Hematopoietic multipotent progenitor cell (in vitro differentiated cells): ENCODE measurements around the gene VPS37C. TPM values are rescaled to one million over a fixed set of nuclear protein-coding genes. Genes with fewer than 3 reads are reported as not detected.
"Not testable (repeated sequence)": the region's sequence is repeated elsewhere in the genome, so short reads cannot be mapped to it uniquely, and the experiment has no call there.

Source experiments
- DNase-seq, 3 donors: peaks; one replicate each; pipeline ENCODE4 v3.0.0-alpha.2; 2011 to 2015; ENCODE audit warnings: low read depth in 2 of 3, low spot score in 2 of 3
- total RNA-seq: library from RNA; depleted of rRNA; stranded (reverse); fragments of >200 nt; gene quantifications from one replicate; pipeline ENCODE4 v1.2.3, GENCODE V29; 2012

The VPS37C gene
- total RNA-seq, 1 donor: 6.7 TPM

DNA sequence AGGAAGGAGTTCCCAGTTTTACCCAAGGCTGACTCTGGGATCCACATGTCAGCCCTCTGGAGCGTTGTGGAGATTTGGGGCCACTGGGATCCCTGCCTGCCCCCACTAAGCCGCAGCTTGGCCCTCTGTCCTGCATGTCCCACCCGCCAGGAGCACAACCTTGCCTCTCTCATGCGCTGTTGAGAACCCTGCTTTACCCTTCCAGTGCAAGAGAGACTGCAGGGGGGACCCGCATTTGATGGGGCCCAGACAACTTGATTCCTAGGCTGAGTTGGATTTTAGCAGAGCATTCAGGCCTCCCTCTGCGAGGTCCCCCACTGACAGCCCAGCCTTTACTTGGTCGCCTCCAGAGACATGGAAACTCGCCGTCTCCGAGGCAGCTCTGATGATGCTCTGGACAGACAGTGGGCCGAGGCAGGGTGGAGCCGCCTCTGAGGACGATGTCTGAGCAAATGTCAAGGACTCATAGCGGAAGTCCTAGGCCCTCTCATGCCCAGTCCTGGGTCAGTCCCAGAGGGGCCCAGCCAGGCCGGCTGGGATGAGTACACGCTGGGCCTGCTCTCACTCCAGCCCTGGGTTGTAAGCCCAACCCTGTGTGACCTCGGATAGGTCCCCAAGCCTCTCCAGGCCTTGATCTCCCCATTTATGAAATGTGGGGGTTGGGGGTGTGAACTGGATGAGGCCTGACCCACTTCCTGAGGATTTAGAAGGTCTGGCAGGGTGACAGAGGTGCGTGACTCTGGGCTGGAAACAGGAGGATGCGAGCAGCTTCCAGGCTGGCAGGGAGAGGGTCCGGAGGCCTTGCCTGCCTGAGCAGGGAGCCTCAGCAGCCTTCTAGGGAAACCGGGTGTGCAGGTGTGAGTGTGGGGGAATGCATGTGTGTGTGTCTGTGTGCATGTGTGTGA, 58.3 kb downstream of the VPS37C start:
- DNase-seq: no peak

GRCh38 chr11:61098778-61099177, 62.4 kb downstream of the VPS37C start:
- DNase-seq: no peak

GRCh38 chr11:61098261-61098660, 63.0 kb downstream of the VPS37C start:
- not testable (repeated sequence) for DNase-seq

DNA sequence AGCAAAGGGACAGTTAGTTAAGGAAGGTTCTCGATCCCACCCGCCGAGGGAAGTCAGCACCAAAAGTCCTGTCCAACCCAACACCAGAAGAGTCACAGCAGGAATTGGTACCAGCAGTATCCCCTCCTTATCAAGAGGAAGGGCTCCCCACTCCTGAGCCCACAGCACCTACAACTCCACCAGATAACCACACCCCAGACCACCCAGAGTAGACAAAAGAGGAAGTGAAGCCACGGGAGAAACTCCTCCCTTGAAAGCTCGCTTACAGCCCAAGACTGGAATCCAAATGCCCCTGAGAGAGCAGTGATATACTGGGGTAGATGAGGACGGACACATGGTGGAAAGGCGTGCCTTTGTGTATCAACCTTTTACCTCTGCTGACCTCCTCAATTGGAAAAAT, 66.2 kb downstream of the VPS37C start:
- peak in 2 of 3 donors; percentile 51 to 83 for DNase-seq

DNA sequence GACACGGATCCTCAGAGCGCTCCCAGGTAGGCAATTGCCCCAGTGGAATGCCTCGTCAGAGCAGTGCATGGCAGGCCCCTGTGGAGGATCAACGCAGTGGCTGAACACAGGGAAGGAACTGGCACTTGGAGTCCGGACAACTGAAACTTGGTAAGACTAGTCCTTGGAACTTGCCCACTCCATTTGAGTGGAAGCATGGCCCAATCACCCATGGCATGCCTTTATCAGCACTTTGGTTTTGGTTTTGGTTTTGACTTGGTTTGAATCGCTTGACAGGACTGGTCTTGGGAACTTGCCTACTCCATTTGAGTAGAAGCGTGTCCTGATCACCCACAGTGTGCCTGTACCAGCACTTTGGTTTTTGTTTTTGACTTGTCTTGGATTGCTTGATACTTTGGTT, 67.1 kb downstream of the VPS37C start:
- DNase-seq: not testable (repeated sequence)

DNA sequence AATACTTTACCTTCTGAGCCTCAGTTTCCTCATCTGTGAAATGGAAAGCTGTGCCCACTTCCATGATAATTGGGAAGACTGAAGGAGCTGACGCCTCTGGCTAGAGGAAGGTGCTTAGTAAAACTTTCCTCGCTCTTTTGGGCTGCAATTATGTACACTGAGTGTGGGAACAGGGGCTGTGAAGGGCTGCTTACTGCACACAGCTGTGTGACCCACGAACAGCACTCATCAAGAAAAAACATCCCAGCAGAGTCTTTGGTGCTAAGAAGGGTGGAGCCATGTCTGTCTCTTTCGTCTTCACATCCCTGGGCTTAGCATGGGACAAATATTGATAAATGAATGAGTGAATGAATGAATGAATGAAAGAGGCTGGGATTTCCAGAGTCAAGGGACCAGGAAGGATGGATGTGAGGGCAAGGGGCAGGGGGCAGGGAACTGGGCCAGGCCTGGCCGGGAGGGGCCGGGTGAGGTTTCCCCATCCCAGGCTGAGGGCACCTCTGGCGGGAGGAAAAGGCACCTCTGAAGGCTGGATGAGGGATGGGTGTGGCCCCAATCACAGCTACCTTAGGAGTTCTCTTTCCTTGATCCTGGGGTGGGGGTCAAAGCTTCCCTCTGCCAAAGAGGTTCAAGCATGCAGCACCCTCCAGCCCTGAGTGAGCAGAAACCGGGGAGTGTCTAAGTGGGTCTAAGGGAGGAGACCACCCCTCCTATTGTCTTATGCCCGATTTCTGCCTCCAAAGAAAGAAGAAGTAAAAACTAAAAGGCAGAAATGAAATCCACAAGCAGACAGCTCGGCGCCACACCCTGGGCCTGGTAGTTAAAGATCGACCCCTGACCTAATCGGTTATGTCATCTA, 68.1 kb downstream of the VPS37C start:
- no peak for DNase-seq

GRCh38 chr11:61092280-61092766, 68.9 kb downstream of the VPS37C start:
- peak in 2 of 3 donors; percentile 8 to 46 for DNase-seq

- no peak for DNase-seq
Observed at GRCh38 chr11:61091373-61092279, 69.6 kb downstream of the VPS37C start.

DNA sequence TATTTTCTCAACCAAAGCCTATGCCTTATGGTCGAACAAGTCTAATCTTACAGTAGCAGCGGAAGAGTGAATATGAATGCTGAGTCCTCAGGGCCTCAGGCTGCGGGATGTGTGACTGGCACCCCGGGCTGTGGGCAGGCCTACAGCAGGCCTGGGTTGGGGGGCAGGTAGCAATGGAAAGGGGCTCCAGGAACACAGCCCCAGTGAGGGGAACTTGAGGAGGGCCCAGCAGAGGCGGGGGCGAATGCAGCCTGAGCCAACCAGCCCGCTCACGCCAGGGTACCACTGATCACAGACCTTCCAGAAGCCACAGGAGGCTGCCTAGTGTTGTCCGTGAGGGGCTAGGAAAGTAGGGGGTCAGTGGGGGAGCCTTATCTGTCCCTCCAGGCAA, 70.2 kb downstream of the VPS37C start:
- DNase-seq: no peak

- DNase-seq: no peak
Observed at GRCh38 chr11:61090521-61090920, 70.7 kb downstream of the VPS37C start.

DNA sequence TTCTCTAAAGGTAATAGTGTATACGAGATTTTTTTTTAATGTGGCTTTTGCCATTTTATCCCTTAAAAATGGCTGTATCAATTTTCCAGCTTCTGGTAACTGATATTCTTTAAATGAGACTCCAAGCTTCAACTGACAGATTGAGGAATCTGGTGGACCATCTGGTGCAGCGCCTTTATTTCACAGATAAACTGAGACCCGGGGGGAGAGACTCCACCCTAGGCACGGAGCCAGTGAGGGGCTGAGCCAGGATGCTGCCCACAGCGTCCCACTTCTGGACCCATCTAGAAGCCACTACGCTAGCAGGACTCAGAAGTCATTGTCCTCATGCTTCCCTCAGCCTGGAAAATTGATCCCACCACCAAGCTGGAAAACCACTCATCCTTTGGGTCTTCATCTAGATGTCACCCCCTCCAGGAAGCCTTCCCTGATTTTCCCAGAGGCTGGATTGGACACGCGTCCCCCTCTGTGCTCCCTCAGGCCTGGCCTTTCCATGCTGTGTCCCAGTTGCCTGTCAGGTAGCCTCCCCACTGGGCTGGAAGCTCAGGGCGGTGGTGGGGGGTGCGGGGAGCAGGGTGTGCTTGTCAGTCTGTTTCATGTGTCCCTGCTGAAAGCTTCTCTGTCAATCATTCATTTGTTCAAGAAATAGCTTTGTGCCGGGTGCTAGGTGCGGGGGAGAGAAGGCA, 71.3 kb downstream of the VPS37C start:
- no peak for DNase-seq

GRCh38 chr11:61087426-61088119, 73.7 kb downstream of the VPS37C start:
- DNase-seq: no peak

DNA sequence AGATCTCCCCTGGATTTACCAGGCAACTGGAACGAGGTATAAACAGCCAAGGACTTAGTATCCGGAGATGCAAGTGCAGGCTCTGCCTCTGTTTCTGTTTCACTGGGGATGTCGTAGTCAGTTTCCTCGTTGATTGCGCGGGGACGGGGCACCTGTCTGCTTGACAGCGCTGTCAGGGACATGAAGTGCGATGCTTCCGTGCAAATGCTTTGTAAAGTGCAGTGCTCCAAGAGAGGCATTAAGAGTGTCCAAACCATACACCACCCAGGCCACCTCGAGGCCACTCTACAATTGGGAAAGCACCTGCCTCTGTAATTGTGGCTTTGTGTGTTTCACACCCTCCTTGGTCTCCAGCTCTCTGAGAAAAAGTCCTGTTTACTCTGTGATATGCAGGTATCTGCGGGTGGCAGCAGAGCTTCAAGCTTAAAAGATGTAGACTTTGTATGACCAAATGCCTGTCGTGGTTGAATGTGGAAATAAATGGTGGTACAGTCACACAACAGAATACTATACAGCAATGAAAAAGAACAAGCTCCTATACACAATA, 77.6 kb downstream of the VPS37C start:
- DNase-seq: peak in 1 of 3 donors; percentile 66

DNA sequence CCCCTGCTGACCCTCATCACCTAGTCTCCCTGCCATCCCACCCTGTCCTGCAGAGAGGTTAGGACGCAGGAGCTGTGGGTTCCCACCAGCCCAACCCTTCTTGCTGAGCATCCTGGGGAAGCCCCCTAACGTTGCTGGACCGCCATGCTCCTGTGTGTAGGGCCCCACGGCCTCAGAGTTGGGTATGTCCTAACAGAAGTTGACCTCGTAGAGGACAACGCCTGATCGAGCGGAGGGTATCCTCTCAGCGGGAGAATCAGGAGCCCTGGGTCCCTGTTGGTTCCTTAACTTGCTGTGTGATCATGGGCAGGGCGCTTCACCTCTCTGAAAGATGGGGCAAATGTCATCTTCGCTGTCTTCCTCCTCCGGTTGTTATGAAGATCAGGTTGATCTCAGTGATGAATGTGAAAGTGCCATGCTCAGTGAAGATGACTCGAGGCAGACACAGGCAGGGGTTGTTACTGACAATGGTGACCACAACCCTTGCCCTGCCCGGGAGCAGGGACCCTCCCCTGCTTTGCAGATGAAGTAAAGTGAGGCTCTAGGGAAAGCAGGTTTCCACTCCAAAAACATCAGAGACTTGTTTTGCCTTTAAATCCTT, 78.2 kb downstream of the VPS37C start:
- no peak for DNase-seq

DNA sequence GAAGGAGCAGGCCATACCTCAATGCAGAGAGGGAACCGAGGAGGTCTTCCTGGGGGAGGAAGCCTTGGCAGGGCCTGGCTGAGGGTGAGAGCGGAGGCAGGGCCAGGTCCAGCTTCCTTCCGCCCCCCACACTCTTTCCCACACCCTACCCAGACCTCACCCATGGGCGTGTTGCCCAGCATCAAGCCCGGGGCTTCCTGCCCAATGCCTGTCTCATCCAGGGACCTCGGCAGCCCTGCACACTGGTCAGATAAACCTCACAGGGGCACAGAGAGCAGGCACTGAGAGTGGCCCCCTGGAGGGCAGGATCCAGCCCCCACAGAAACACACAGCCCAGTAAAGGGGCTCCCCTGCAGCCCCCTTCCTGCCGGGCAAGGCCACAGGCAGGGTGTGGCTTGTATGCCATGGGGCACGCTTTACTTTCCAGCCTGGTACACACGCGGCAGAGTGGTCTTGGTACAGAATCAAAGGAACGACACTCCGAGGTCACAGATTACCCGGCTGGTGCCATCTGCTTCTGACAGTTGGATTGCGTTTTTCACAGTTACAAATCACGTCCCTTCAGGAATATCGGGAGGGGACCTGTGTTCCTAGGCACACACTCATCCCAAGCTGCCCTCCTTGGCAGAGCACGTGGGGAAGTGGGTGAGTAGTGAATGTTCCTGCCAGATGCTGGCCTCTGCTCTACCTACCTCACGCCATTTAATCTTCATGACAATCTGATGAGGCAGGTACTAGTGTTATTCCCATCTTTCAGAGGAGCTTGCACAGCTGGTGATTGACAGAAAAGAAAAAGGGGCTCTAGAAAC, 79.0 kb downstream of the VPS37C start:
- DNase-seq: no peak

- no peak for DNase-seq
Observed at GRCh38 chr11:61080986-61081590, 80.1 kb downstream of the VPS37C start.

DNA sequence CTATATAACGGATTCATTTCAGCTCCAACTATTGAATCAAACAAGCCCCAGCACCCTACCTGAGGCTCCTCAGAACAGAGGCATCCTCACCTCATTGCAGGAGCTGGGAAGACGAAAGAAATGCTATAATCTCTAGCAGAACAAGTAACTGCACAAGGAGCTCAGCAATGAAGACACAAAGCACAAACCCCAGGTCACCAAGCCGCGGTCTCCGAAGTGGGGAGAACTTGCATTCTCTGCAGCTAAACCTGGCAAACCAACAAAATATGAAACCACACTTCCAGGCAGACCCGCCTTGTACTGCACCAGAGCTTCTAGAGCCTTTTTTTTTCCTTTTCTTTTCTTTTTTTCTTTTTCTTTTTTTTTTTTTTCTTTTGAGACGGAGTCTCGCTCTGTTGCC, 80.7 kb downstream of the VPS37C start:
- DNase-seq: no peak
